ENCODE results near the gene PPIP5K1.

- no peak for TF ChIP-seq CTCF (IDR thresholded peaks at IDR 0.05)
- TF ChIP-seq POLR2A (IDR thresholded peaks at IDR 0.05), result no peak
Measured at GRCh38 chr15:43529141-43529540, 60.9 kb downstream of the PPIP5K1 start.
